HL-60 (cell line): ENCODE data around the gene NUP205.

Source experiments
- DNase-seq, 2 experiments: peaks; one replicate each; pipeline ENCODE4 v3.0.0-alpha.2; 2010 to 2020; ENCODE audit warnings: low read depth in 1 of 2, low spot score in 1 of 2
- H3K27ac ChIP-seq: fragments of 250-450 bp; sonication (Bioruptor Pico); replicated peaks from 2 replicates; pipeline ENCODE4 v1.5.1; 2020; ENCODE audit warnings: mild to moderate bottlenecking, moderate library complexity
- H3K27me3 ChIP-seq: fragments of 250-450 bp; sonication (Bioruptor Pico); 2 replicates; pipeline ENCODE4 v1.5.1; 2021; ENCODE audit warnings: mild to moderate bottlenecking, moderate library complexity; ENCODE audit not compliant: insufficient read depth, poor library complexity, severe bottlenecking
- H3K4me3 ChIP-seq: replicated peaks from 2 replicates; pipeline ENCODE4 v1.5.1; 2011; ENCODE audit warnings: mild to moderate bottlenecking, control low read depth, low read length; ENCODE audit not compliant: insufficient read depth
- CTCF ChIP-seq: IDR thresholded peaks from one replicate; pipeline ENCODE4 v1.5.1; 2011; ENCODE audit warnings: low read length, control low read depth, inconsistent platforms; ENCODE audit not compliant: insufficient read depth
- GABPA ChIP-seq: IDR thresholded peaks from 2 replicates; pipeline ENCODE4 v1.6.1; 2012; ENCODE audit warnings: low read depth
- POLR2AphosphoS5 ChIP-seq: IDR thresholded peaks from 2 replicates; pipeline ENCODE4 v1.6.1; 2012; ENCODE audit warnings: low read depth
- REST ChIP-seq: IDR thresholded peaks from 2 replicates; pipeline ENCODE4 v1.6.1; 2012; ENCODE audit warnings: low read depth; ENCODE audit not compliant: insufficient replicate concordance
- SPI1 ChIP-seq: IDR thresholded peaks from 2 replicates; pipeline ENCODE4 v1.6.1; 2012; ENCODE audit warnings: low read depth, mild to moderate bottlenecking, borderline replicate concordance

The NUP205 gene

GRCh38 chr7:135538376-135538775 is 19.3 kb upstream of the NUP205 start:
- DNase-seq = no peak
- H3K27me3 ChIP-seq = no peaks in the 10 kb centered on the region
- TF ChIP-seq POLR2AphosphoS5 (no peak), CTCF (no peak), REST (no peak), SPI1 (no peak), GABPA (no peak)
- H3K4me3 ChIP-seq = no peak overlapping the region
- no peak overlapping the region for H3K27ac ChIP-seq

GRCh38 chr7:135539629-135540028 is 18.1 kb upstream of the NUP205 start:
- Histone ChIP-seq H3K27me3 (no peaks in the 10 kb centered on the region), H3K27ac (no peak overlapping the region), H3K4me3 (no peak overlapping the region)
- TF ChIP-seq POLR2AphosphoS5 = no peak
- TF ChIP-seq REST = no peak
- no peak for TF ChIP-seq SPI1
- TF ChIP-seq CTCF = no peak
- no peak for TF ChIP-seq GABPA
- DNase-seq = no peak

- H3K4me3 ChIP-seq = no peak overlapping the region
- TF ChIP-seq REST = no peak
- no peak for TF ChIP-seq CTCF
- TF ChIP-seq POLR2AphosphoS5 = no peak
- TF ChIP-seq SPI1 = no peak
- no peak for TF ChIP-seq GABPA
- H3K27ac ChIP-seq = no peak overlapping the region
- no peaks in the 10 kb centered on the region for H3K27me3 ChIP-seq
- DNase-seq = no peak
Observed at GRCh38 chr7:135541029-135541428, 16.7 kb upstream of the NUP205 start.
